Caco-2 (cell line): Measurements from ENCODE around the gene NKD2. TPM values are rescaled to one million over a fixed set of nuclear protein-coding genes. Genes with fewer than 3 reads are reported as not detected.

Source experiments
- BruUV-seq: library from RNA; stranded (reverse); fragments of 400-500 nt; replicated peaks from 2 replicates; lab custom pipeline; 2021; lab: Mats Ljungman, UMichigan
- CTCF ChIA-PET: fragments of 300-600 bp; sonication (Branson Sonifier 250); formaldehyde crosslinking; loops from one replicate; lab custom pipeline; 2022; ENCODE audit warnings: antibody characterized with exemption; lab: Charles Lee
- POLR2A ChIA-PET: fragments of 300-600 bp; sonication (Branson Sonifier 250); formaldehyde crosslinking; loops from one replicate; lab custom pipeline; 2022; ENCODE audit warnings: antibody characterized with exemption; lab: Charles Lee
- DNase-seq, 2 experiments: peaks; one replicate each; pipeline versions ENCODE4 v3.0.0 to v3.0.0-alpha.2; 2020 to 2022
- H3K27me3 ChIP-seq: replicated peaks from 2 replicates; pipeline ENCODE4 v1.6.0; 2011; ENCODE audit warnings: low read length; ENCODE audit not compliant: control insufficient read depth, insufficient read depth
- H3K36me3 ChIP-seq: 2 replicates; pipeline ENCODE4 v1.5.1; 2011; ENCODE audit warnings: low read length; ENCODE audit not compliant: control insufficient read depth, insufficient read depth
- H3K4me1 ChIP-seq: fragments of 250-450 bp; sonication (Bioruptor Pico); 2 replicates; pipeline ENCODE4 v1.5.1; 2020; ENCODE audit warnings: mild to moderate bottlenecking
- H3K4me3 ChIP-seq: 2 replicates; pipeline ENCODE4 v1.5.1; 2011; ENCODE audit warnings: low read depth, mild to moderate bottlenecking, control low read depth, low read length
- H3K9me3 ChIP-seq: fragments of 250-450 bp; sonication (Bioruptor Pico); 2 replicates; pipeline ENCODE4 v1.5.1; 2020; ENCODE audit warnings: mild to moderate bottlenecking, moderate library complexity
- H3K27ac Mint-ChIP-seq: one replicate; pipeline ENCODE4 v1.8.0; 2022; ENCODE audit warnings: mixed read lengths; ENCODE audit not compliant: unreplicated experiment
- H3K27me3 Mint-ChIP-seq: one replicate; pipeline ENCODE4 v1.8.0; 2022; ENCODE audit warnings: mixed read lengths; ENCODE audit not compliant: insufficient read depth, unreplicated experiment
- H3K36me3 Mint-ChIP-seq: one replicate; pipeline ENCODE4 v1.8.0; 2022; ENCODE audit warnings: mild to moderate bottlenecking, mixed read lengths; ENCODE audit not compliant: insufficient read depth, unreplicated experiment
- H3K4me1 Mint-ChIP-seq: one replicate; pipeline ENCODE4 v1.8.0; 2022; ENCODE audit warnings: low read depth, mixed read lengths; ENCODE audit not compliant: unreplicated experiment
- H3K4me3 Mint-ChIP-seq: one replicate; pipeline ENCODE4 v1.8.0; 2022; ENCODE audit warnings: mild to moderate bottlenecking, moderate library complexity, mixed read lengths; ENCODE audit not compliant: unreplicated experiment
- H3K9me3 Mint-ChIP-seq: one replicate; pipeline ENCODE4 v1.8.0; 2022; ENCODE audit warnings: mixed read lengths; ENCODE audit not compliant: unreplicated experiment
- intact Hi-C: fragments of 100-400 bp; cut with micrococcal nuclease; formaldehyde crosslinking; loops from one replicate; pipeline ENCODE4 v1.10.0; 2022; ENCODE audit not compliant: unreplicated experiment
- total RNA-seq: library from RNA; stranded (reverse); gene quantifications from 2 replicates; pipeline ENCODE4 v1.2.3, GENCODE V29; 2022
- TF ChIP-seq, protein P1 (sequence below), 2 experiments: fragments of 200-600 bp in 1 of 2; IDR thresholded peaks; 1 replicate in 1 of 2; 2 replicates in 1 of 2; pipeline versions ENCODE4 v1.5.1 to v1.8.0; 2011 to 2022; ENCODE audit warnings: antibody characterized with exemption in 1 of 2, control low read depth in 1 of 2, inconsistent platforms in 1 of 2, low read depth in 1 of 2, low read length in 1 of 2, mild to moderate bottlenecking in 1 of 2, moderate library complexity in 1 of 2; ENCODE audit not compliant: insufficient read depth in 1 of 2, severe bottlenecking in 1 of 2, unreplicated experiment in 1 of 2

NKD2 gene
- total RNA-seq, 1 experiment from 2014 or later = 17.7 TPM

DNA sequence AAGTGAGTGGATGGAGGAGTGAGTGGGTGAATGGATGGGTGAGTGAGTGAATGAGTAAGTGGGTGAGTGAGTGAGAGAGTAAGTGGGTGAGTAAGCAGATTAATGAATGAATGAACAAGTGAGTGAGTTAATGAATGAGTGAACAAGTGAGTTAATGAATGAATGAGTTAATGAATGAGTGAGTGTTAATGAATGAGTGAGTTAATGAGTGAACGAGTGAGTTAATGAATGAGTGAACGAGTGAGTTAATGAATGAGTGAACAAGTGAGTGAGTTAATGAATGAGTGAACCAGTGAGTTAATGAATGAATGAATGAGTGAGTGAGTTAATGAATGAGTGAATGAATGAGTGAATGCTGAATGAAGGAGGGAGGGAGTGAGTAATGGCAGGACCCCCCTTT, 26.4 kb downstream of the NKD2 start:
- POLR2A ChIA-PET = no interaction called here
- H3K27me3 ChIP-seq = no peaks in the 10 kb centered on the region
- no peak for DNase-seq

DNA sequence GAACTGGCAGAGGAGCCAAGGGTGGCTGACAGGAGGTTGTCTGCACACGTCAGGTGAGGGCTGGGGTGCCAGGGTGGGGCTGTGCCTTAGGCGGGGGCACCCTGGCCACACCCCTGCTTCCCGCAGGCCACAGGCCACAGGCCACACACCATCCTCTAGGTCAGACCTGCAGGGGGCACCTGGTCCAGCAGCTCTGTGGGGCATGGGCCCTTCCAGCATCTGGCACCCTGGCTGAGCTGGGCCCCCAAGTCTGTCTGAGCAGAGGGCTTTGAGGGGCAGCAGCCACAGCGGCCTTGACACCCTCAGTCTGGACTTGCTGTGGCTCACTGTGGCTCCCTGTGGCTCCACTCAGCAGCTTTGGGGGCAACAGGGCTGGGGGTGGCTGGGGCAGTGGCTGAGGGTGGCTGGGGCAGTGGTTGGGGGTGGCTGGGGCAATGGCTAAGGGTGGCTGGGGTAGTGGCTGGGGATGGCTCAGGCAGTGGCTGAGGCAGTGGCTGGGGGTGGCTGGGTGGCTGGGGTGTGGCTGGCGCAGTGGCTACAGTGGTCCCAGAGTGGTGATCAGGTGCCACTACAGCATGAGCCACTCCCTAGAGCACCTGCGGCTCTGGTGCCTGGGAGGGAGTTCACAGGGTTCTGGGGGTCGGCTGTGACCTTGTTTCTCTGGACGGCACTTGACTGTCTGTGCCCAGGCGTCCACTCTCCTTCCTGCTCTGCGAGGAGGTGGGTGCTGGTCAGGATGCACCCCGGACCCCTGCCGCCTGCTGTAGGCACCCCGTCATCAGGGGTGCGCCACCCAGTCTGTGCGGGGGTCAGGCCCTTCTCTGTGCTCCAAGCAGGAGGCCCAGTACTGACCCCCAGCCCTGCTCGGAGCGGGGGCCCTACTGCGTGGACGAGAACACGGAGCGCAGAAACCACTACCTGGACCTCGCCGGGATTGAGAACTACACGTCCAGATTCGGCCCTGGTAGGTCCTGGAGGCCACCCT, 27.1 kb downstream of the NKD2 start:
- H3K36me3 ChIP-seq = no peaks in the 10 kb centered on the region
- no peak for DNase-seq
- H3K4me3 ChIP-seq = no peak overlapping the region
- ChIA-PET POLR2A (no interaction called here), CTCF (no interaction called here)
- no peaks in the 10 kb centered on the region for H3K4me1 ChIP-seq
- Mint-ChIP-seq H3K36me3 (no peaks in the 10 kb centered on the region), H3K9me3 (peaks cover 2% of the 10 kb centered on the region), H3K4me1 (no peaks in the 10 kb centered on the region), H3K27ac (no peak overlapping the region), H3K4me3 (no peak overlapping the region), H3K27me3 (no peaks in the 10 kb centered on the region)
- no peaks in the 10 kb centered on the region for H3K27me3 ChIP-seq
- TF ChIP-seq, protein P1, sequence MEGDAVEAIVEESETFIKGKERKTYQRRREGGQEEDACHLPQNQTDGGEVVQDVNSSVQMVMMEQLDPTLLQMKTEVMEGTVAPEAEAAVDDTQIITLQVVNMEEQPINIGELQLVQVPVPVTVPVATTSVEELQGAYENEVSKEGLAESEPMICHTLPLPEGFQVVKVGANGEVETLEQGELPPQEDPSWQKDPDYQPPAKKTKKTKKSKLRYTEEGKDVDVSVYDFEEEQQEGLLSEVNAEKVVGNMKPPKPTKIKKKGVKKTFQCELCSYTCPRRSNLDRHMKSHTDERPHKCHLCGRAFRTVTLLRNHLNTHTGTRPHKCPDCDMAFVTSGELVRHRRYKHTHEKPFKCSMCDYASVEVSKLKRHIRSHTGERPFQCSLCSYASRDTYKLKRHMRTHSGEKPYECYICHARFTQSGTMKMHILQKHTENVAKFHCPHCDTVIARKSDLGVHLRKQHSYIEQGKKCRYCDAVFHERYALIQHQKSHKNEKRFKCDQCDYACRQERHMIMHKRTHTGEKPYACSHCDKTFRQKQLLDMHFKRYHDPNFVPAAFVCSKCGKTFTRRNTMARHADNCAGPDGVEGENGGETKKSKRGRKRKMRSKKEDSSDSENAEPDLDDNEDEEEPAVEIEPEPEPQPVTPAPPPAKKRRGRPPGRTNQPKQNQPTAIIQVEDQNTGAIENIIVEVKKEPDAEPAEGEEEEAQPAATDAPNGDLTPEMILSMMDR (IDR thresholded peaks at IDR 0.05; ENCODE audit: insufficient read depth in 1 of 2, low read depth in 1 of 2, low read length in 1 of 2, severe bottlenecking in 1 of 2, unreplicated experiment in 1 of 2) = no peak
- no TSS peak for BruUV-seq
- no peaks in the 10 kb centered on the region for H3K9me3 ChIP-seq
- intact Hi-C loops = no loop called here

More for the DNA sequence above, 26.4 kb downstream of the NKD2 start:
- intact Hi-C loops = no loop called here
- no peaks in the 10 kb centered on the region for H3K27me3 Mint-ChIP-seq
- no peaks in the 10 kb centered on the region for H3K9me3 Mint-ChIP-seq
- no peaks in the 10 kb centered on the region for H3K36me3 Mint-ChIP-seq
- H3K9me3 ChIP-seq = no peaks in the 10 kb centered on the region
- H3K4me3 Mint-ChIP-seq = no peak overlapping the region
- BruUV-seq = no TSS peak
- TF ChIP-seq, protein P1 (IDR thresholded peaks at IDR 0.05; ENCODE audit: insufficient read depth in 1 of 2, low read depth in 1 of 2, low read length in 1 of 2, severe bottlenecking in 1 of 2, unreplicated experiment in 1 of 2) = no peak
- CTCF ChIA-PET = no interaction called here
- H3K27ac Mint-ChIP-seq = no peak overlapping the region
- no peaks in the 10 kb centered on the region for H3K36me3 ChIP-seq
- H3K4me3 ChIP-seq = no peak overlapping the region
- no peaks in the 10 kb centered on the region for H3K4me1 Mint-ChIP-seq
- H3K4me1 ChIP-seq = no peaks in the 10 kb centered on the region

DNA sequence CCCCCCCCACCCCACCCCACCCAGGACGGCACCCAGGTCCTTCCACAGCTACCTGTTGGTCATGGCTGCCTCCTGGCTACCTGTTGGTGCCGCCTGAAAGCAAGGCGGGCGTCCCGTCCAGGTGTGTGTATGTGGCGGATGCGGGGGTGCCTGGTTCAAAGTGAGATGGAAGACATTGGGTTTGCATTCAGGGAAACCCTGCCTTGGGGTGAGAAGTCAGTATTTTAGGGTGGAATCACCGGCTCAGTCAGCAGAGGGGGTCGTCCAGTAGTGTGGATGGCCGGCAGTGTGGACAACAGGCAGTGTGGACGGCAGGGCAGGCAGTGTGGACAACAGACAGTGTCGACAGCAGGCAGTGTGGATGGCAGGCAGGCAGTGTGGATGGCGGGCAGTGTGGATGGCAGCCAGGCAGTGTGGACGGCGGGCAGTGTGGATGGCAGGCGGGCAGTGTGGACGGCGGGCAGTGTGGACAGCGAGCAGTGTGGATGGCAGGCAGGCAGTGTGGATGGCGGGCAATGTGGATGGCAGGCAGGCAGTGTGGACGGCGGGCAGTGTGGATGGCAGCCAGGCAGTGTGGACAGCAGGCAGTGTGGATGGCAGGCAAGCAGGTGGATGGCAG, 28.0 kb downstream of the NKD2 start:
- Mint-ChIP-seq H3K27ac (no peak overlapping the region), H3K4me3 (no peak overlapping the region), H3K27me3 (no peaks in the 10 kb centered on the region), H3K4me1 (no peaks in the 10 kb centered on the region), H3K36me3 (no peaks in the 10 kb centered on the region), H3K9me3 (peaks cover 11% of the 10 kb centered on the region)
- intact Hi-C loops = no loop called here
- ChIA-PET POLR2A (no interaction called here), CTCF (no interaction called here)
- Histone ChIP-seq H3K4me3 (no peak overlapping the region), H3K9me3 (no peaks in the 10 kb centered on the region), H3K36me3 (no peaks in the 10 kb centered on the region), H3K27me3 (no peaks in the 10 kb centered on the region), H3K4me1 (no peaks in the 10 kb centered on the region)
- TF ChIP-seq, protein P1 (IDR thresholded peaks at IDR 0.05; ENCODE audit: insufficient read depth in 1 of 2, low read depth in 1 of 2, low read length in 1 of 2, severe bottlenecking in 1 of 2, unreplicated experiment in 1 of 2) = no peak
- BruUV-seq = no TSS peak
- DNase-seq = no peak
